ENCODE measurements around the gene NRDC.
A peak's percentile ranks its signal among the peaks of the same experiment; 100 is the strongest.

NRDC gene

GRCh38 chr1:51878616-51879336 lies at the start of gene NRDC:
Gene NRDC, minus strand, starts transcription at chr1:51878727. Its CDS starts 112 bp downstream, at chr1:51878615.
- DNase-seq (ENCODE audit: insufficient read length, low spot score), result peak; percentile 64
- FAIRE-seq, result peak; percentile 84
- no peak for TF ChIP-seq CTCF (IDR thresholded peaks at IDR 0.05; ENCODE audit: insufficient read depth, missing control alignments)

GRCh38 chr1:51927029-51927428 lies 48.5 kb upstream of the NRDC start:
- FAIRE-seq, result no peak
- TF ChIP-seq CTCF (IDR thresholded peaks at IDR 0.05; ENCODE audit: insufficient read depth, missing control alignments), result no peak
- DNase-seq (ENCODE audit: insufficient read length, low spot score), result no peak

- TF ChIP-seq CTCF (IDR thresholded peaks at IDR 0.05; ENCODE audit: insufficient read depth, missing control alignments), result peak; percentile 28
- FAIRE-seq, result no peak
- DNase-seq (ENCODE audit: insufficient read length, low spot score), result no peak
Measured at GRCh38 chr1:51926171-51926812, 47.8 kb upstream of the NRDC start.

- no peak for DNase-seq (ENCODE audit: insufficient read length, low spot score)
- TF ChIP-seq CTCF (IDR thresholded peaks at IDR 0.05; ENCODE audit: insufficient read depth, missing control alignments), result no peak
- FAIRE-seq, result no peak
Measured at GRCh38 chr1:51924455-51924854, 45.9 kb upstream of the NRDC start.

- FAIRE-seq, result no peak
- TF ChIP-seq CTCF (IDR thresholded peaks at IDR 0.05; ENCODE audit: insufficient read depth, missing control alignments), result no peak
- no peak for DNase-seq (ENCODE audit: insufficient read length, low spot score)
Measured at GRCh38 chr1:51922040-51922439, 43.5 kb upstream of the NRDC start.

- no peak for DNase-seq (ENCODE audit: insufficient read length, low spot score)
- no peak for FAIRE-seq
- TF ChIP-seq CTCF (IDR thresholded peaks at IDR 0.05; ENCODE audit: insufficient read depth, missing control alignments), result no peak
Measured at GRCh38 chr1:51920130-51920529, 41.6 kb upstream of the NRDC start.

GRCh38 chr1:51919684-51920083 lies 41.2 kb upstream of the NRDC start:
- FAIRE-seq, result no peak
- no peak for DNase-seq (ENCODE audit: insufficient read length, low spot score)
- no peak for TF ChIP-seq CTCF (IDR thresholded peaks at IDR 0.05; ENCODE audit: insufficient read depth, missing control alignments)

Data from D721Med (cell line).